K562 (cell line): ENCODE measurements around the gene THAP8. TPM values are rescaled to one million over a fixed set of nuclear protein-coding genes. Genes with fewer than 3 reads are reported as not detected.
A peak's percentile ranks its signal among the peaks of the same experiment; 100 is the strongest.

ENCODE experiments used
- ATF3 ChIP-seq, 2 experiments: fragments of 450-650 bp in 1 of 2; sonication (generic) in 1 of 2; formaldehyde crosslinking in 1 of 2; IDR thresholded peaks in 1 of 2; conservative IDR thresholded peaks in 1 of 2; 2 replicates each; pipeline versions ENCODE4 v1.6.1 to v1.8.1; 2016 to 2023; ENCODE audit warnings: mild to moderate bottlenecking in 2 of 2, moderate library complexity in 2 of 2, inconsistent platforms in 1 of 2, missing genetic modification reagents in 1 of 2
- MBD2 ChIP-seq: sonication (generic); IDR thresholded peaks from 2 replicates; pipeline ENCODE4 v1.6.1; 2016; ENCODE audit warnings: low read depth, borderline replicate concordance
- TCF3 ChIP-seq: sonication (generic); formaldehyde crosslinking; IDR thresholded peaks from 2 replicates; pipeline ENCODE4 v1.4.0; 2020; ENCODE audit warnings: mild to moderate bottlenecking, missing genetic modification reagents
- ZBTB40 ChIP-seq, 2 experiments: fragments of 450-650 bp in 1 of 2; sonication (generic) in 1 of 2; formaldehyde crosslinking in 1 of 2; IDR thresholded peaks; 2 replicates each; pipeline versions ENCODE4 v1.7.1 to v1.9.0; 2016 to 2022; ENCODE audit warnings: inconsistent platforms in 1 of 2, mild to moderate bottlenecking in 1 of 2, missing genetic modification reagents in 1 of 2
- ZNF121 ChIP-seq: sonication (generic); formaldehyde crosslinking; conservative IDR thresholded peaks from 2 replicates; pipeline ENCODE4 v1.8.0; 2022; ENCODE audit warnings: missing genetic modification reagents
- polyA plus RNA-seq, 8 experiments: library from polyadenylated mRNA; depleted of rRNA in 4 of 8; stranded (reverse) in 5 of 8; unstranded in 3 of 8; fragments of >200 nt; fragmentation: Nextera tagmentation in 2 of 8; fragmentation: Illumina TruSeq in 1 of 8; extraction: Ambion mirVana in 2 of 8; extraction: Trizol in 1 of 8; gene quantifications; 2 replicates each; pipeline versions ENCODE4 v1.2.1 to v1.2.3, GENCODE V29; 2011 to 2014; ENCODE audit warnings: inconsistent platforms in 1 of 8, missing spikeins in 1 of 8
- total RNA-seq, 7 experiments: library from RNA; depleted of rRNA in 6 of 7; stranded (reverse); fragments of >200 nt in 6 of 7; fragmentation: Illumina TruSeq in 2 of 7; extraction: Trizol in 2 of 7; gene quantifications; 2 replicates each; pipeline versions ENCODE4 v1.2.1 to v1.2.3, GENCODE V29; 2011 to 2021; ENCODE audit warnings: low replicate concordance in 1 of 7

Gene THAP8
- total and polyA plus RNA-seq, 9 of the 15 experiments (the other 6 are each of a cell fraction or from before 2014, with no cell fraction given) = 0.11 to 2.0 (median 0.94) TPM

DNA sequence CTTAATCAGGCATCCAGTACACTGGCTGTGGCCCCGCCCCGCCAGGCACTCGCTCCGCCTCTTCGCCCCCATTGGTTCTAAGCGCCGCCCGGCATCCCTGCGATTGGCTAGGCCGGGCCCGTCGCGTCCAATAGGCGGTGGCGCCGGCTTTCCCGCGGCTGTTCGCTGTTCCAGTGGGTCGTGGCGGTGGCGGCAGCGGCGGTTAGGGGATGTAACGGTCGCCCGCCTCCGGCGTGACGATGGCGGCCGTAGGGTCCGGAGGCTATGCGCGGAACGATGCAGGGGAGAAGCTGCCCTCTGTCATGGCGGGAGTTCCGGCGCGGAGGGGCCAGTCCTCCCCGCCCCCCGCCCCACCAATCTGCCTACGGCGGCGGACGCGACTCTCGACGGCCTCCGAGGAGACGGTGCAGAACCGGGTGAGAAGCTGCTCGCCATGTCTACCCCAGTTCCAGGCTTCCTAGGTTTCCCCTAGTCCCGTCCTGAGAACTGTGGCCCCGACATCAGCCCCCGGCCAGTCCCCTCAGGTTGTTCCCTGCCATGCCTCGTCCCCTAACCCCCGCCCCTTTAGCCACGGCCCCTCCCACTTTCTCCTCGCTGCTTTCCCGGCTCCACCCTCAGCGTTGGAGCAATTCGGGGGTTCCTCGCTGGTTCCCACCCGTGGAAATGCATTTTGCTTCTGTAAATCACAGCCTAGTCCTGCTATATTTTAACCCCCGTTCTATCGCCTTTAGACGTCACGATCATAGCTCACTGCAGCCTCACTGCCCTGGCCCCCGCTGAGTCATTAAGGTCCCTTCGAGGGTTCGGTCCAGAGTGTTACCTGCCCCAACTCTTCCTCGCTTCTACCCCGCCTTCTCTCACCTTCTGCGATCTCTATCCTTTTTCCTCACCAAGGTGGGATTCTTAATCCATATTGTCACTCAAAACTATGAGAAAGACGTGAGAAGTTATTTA is 925 bp upstream of the THAP8 start, which contains the start of gene WDR62 (continued):
- TF ChIP-seq ATF3 (IDR thresholded peaks at IDR 0.05) (no peak), ATF3 (CRISPR knock-in tag; conservative IDR thresholded peaks at IDR 0.05) (no peak; the same call in 1 of the 2 replicates), ZBTB40 (IDR thresholded peaks at IDR 0.05) (no peak), ZBTB40 (CRISPR knock-in tag; IDR thresholded peaks at IDR 0.05) (no peak), MBD2 (peak; percentile 87; the same call in 1 of the 2 replicates), TCF3 (CRISPR knock-in tag) (no peak), ZNF121 (CRISPR knock-in tag) (no peak)
